Right atrium auricular region (tissue), 2 donors: ENCODE data around the gene NDEL1. TPM values are rescaled to one million over a fixed set of nuclear protein-coding genes. Genes with fewer than 3 reads are reported as not detected.

ENCODE experiments used
- DNase-seq: peaks from one replicate; pipeline ENCODE4 v3.0.0-alpha.2; 2019; ENCODE audit warnings: low spot score
- H3K27ac ChIP-seq, 2 donors: fragments of 200-600 bp; sonication (generic); 1 replicate in 1 of 2; 2 replicates in 1 of 2; pipeline ENCODE4 v1.5.1; 2016 to 2019
- H3K27me3 ChIP-seq, 2 donors: fragments of 200-600 bp; sonication (generic); one replicate each; pipeline versions ENCODE4 v1.5.1 to v1.6.0; 2017 to 2019
- H3K36me3 ChIP-seq: fragments of 200-600 bp; sonication (generic); one replicate; pipeline ENCODE4 v1.5.1; 2016
- H3K4me1 ChIP-seq, 2 donors: fragments of 200-600 bp; sonication (generic); one replicate each; pipeline versions ENCODE4 v1.5.1 to v1.6.0; 2017 to 2019
- H3K4me3 ChIP-seq, 2 donors: fragments of 200-600 bp; sonication (generic); 1 replicate in 1 of 2; 2 replicates in 1 of 2; pipeline ENCODE4 v1.5.1; 2017 to 2019; ENCODE audit warnings: mild to moderate bottlenecking in 1 of 2, moderate library complexity in 1 of 2
- H3K9me3 ChIP-seq, 2 donors: fragments of 200-600 bp; sonication (generic); one replicate each; pipeline ENCODE4 v1.5.1; 2019
- total RNA-seq, 2 donors: library from RNA; depleted of rRNA; stranded (reverse); fragments of >200 nt; gene quantifications; one replicate each; pipeline ENCODE4 v1.1.0, GENCODE V29; 2016
- TF ChIP-seq, protein P1 (sequence below), 2 donors: fragments of 200-600 bp; sonication (generic); IDR thresholded peaks; one replicate each; pipeline ENCODE4 v1.5.1; 2019; ENCODE audit warnings: antibody characterized with exemption in 2 of 2

The NDEL1 gene
- total RNA-seq, 2 donors from 2014 or later, result 34.9 to 38.7 TPM

DNA sequence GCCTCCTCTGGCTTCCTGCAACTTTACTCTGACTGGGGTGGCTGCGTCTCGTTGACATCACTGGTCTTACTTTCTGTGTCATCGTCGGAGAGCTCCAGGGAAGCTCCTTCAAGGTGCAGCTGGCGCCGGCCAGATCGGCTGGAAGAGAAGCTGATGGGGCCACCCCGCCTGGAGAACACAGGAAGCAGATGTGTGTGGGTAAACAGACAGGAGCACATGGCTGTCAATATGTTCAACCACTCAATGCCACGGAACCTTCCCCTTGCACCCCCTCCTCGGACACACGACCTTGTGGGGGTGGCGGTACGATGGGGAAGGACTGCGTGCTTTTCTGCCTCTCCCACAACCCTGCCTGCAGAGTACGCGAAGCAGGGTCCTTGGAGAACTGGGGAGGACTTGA, 40.1 kb downstream of the NDEL1 start:
- no peaks in the 10 kb centered on the region for H3K9me3 ChIP-seq
- peaks cover 80% of the 10 kb centered on the region for H3K36me3 ChIP-seq
- no peak for DNase-seq
- no peak overlapping the region for H3K4me3 ChIP-seq
- no peak overlapping the region for H3K27ac ChIP-seq
- TF ChIP-seq, protein P1, sequence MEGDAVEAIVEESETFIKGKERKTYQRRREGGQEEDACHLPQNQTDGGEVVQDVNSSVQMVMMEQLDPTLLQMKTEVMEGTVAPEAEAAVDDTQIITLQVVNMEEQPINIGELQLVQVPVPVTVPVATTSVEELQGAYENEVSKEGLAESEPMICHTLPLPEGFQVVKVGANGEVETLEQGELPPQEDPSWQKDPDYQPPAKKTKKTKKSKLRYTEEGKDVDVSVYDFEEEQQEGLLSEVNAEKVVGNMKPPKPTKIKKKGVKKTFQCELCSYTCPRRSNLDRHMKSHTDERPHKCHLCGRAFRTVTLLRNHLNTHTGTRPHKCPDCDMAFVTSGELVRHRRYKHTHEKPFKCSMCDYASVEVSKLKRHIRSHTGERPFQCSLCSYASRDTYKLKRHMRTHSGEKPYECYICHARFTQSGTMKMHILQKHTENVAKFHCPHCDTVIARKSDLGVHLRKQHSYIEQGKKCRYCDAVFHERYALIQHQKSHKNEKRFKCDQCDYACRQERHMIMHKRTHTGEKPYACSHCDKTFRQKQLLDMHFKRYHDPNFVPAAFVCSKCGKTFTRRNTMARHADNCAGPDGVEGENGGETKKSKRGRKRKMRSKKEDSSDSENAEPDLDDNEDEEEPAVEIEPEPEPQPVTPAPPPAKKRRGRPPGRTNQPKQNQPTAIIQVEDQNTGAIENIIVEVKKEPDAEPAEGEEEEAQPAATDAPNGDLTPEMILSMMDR (IDR thresholded peaks at IDR 0.05), result no peak
- peaks cover 0 to 22% of the 10 kb centered on the region in 2 donors for H3K4me1 ChIP-seq
- H3K27me3 ChIP-seq, result no peaks in the 10 kb centered on the region

DNA sequence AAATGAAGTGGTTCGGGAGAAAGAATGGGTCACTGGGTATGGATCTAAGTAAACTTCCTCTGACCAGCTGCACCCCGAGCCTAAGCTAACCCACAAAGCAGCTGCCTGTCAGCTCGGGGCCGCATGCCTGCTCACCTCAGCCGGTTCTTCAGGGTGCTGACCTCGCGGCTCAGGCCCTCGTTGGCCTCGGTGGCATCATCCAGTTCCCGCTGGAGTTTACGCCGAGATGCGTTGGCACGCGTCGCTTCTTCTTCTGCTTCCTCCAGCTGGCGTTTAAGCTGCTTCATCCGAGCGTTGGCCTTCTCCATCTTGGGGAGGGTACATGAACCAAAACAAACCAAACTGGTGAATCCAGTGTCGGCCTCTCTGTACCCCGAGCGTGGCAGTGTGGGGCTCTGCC, 41.1 kb downstream of the NDEL1 start:
- Histone ChIP-seq H3K36me3 (peaks cover 83% of the 10 kb centered on the region), H3K9me3 (no peaks in the 10 kb centered on the region), H3K27me3 (no peaks in the 10 kb centered on the region), H3K4me1 (peaks cover 0 to 15% of the 10 kb centered on the region in 2 donors), H3K27ac (no peak overlapping the region), H3K4me3 (no peak overlapping the region)
- no peak for DNase-seq
- TF ChIP-seq, protein P1 (IDR thresholded peaks at IDR 0.05), result no peak

DNA sequence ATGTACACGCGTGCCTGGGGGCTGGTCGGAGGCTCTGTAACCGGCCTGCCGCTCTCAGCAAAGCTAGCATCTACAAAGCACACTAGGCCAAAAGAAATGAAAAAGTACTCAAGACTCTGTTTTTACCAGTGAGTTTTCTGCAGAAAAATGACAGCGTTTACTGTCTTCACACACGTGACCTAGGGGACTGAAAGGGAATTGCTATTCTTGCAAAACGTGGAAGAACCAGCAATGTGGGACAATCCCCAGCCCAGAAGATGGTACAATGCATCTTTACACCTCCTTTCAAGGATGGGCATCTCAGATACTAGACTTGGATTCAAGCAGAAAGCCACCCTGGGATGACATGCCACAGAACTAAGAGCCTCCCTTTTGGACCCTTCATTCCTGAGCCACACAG, 41.5 kb downstream of the NDEL1 start:
- TF ChIP-seq, protein P1 (IDR thresholded peaks at IDR 0.05), result no peak
- no peak for DNase-seq
- no peak overlapping the region for H3K4me3 ChIP-seq
- no peaks in the 10 kb centered on the region for H3K27me3 ChIP-seq
- peaks cover 86% of the 10 kb centered on the region for H3K36me3 ChIP-seq
- no peaks in the 10 kb centered on the region for H3K9me3 ChIP-seq
- H3K27ac ChIP-seq, result no peak overlapping the region
- H3K4me1 ChIP-seq, result peaks cover 0 to 15% of the 10 kb centered on the region in 2 donors

DNA sequence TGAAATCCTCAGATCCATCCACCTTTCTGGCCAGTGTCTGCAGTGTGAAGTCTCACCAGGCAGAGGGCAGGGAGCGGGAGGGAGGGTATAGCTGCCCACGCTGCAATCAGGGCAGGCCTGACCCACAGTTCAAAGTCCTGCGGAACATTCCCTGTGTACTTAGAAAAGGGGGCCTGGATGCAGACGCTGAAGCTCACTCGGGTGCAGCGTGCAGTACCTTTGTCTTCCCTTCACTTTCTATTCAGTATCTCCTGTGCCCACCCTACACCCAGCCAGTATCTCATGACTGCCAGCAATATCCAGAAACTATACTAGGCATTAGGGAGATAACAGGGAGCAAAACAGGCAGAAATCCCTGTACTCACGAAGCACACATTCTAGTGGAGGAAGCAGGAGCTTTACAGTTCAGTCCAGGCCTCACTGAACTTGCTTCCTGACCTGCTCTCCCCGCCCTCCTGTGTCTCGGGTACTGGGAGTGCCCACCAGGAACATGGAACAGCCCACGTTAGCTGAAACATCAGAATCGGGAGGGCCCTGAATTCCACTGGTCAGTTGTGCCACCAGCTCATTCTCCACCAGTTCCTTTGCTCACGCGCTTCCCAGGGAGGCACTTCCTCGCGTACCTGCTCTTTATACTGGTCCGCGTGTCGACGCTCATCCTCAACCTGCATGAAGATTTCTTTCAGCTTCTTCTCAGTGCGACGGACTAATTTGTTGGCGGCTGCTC, 42.2 kb downstream of the NDEL1 start:
- Histone ChIP-seq H3K4me1 (peaks cover 0 to 15% of the 10 kb centered on the region in 2 donors), H3K27ac (no peak overlapping the region), H3K36me3 (peaks cover 93% of the 10 kb centered on the region)

DNA sequence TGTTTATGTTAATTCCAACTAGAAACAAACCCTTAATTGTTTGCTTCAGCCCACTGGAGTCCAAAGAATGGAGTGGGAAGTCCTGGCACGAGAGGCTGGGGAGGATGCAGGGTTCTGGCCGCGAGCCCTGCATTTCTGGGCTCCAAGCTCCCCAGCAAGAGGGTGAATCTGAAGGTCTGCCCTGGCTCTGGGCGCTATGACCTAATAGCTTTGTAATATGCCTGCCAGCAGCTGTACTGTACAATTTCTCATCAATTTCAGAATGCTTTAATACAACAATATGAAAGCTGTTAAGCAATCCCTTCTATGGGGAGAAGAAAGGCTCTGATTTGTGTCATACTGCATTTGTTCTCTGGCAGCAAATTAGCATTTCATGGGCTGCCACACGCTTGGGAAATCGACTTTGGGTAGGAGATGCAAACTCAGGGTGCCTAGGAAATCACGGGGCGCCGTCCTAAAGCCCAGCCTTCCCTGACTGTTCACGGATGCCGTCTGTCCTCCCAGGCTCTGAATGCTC, 43.8 kb downstream of the NDEL1 start:
- peaks cover 0 to 2% of the 10 kb centered on the region in 2 donors for H3K9me3 ChIP-seq
- no peaks in the 10 kb centered on the region for H3K27me3 ChIP-seq
- peaks cover 99% of the 10 kb centered on the region for H3K36me3 ChIP-seq
- H3K27ac ChIP-seq, result peak overlapping the region; percentile 37 to 45
- no peak for DNase-seq
- peaks cover 0 to 15% of the 10 kb centered on the region in 2 donors for H3K4me1 ChIP-seq
- H3K4me3 ChIP-seq, result no peak overlapping the region
- TF ChIP-seq, protein P1 (IDR thresholded peaks at IDR 0.05), result no peak

More for the DNA sequence above, 42.2 kb downstream of the NDEL1 start:
- TF ChIP-seq, protein P1 (IDR thresholded peaks at IDR 0.05), result no peak
- no peak for DNase-seq
- H3K9me3 ChIP-seq, result no peaks in the 10 kb centered on the region
- no peaks in the 10 kb centered on the region for H3K27me3 ChIP-seq
- no peak overlapping the region for H3K4me3 ChIP-seq
